H9 (cell line): ENCODE results near the gene TENT5A. TPM values are rescaled to one million over a fixed set of nuclear protein-coding genes. Genes with fewer than 3 reads are reported as not detected.

Source experiments
- DNase-seq: peaks from one replicate; pipeline ENCODE4 v3.0.0-alpha.2; 2017
- H2AFZ ChIP-seq: one replicate; pipeline ENCODE4 v1.6.1; 2013; ENCODE audit warnings: mild to moderate bottlenecking, low read length, control low read depth, moderate library complexity
- H2AK5ac ChIP-seq: 2 replicates; pipeline ENCODE4 v1.6.1; 2013; ENCODE audit warnings: low read length, control low read depth, mixed read lengths; ENCODE audit not compliant: insufficient read length
- H2BK120ac ChIP-seq: one replicate; pipeline ENCODE4 v1.6.1; 2013; ENCODE audit warnings: low read depth, mild to moderate bottlenecking, low read length, control low read depth, inconsistent platforms; ENCODE audit not compliant: poor library complexity, severe bottlenecking
- H2BK12ac ChIP-seq: 2 replicates; pipeline ENCODE4 v1.6.1; 2013; ENCODE audit warnings: low read length, control low read depth, mixed read lengths, low read depth; ENCODE audit not compliant: insufficient read length
- H2BK15ac ChIP-seq: 2 replicates; pipeline ENCODE4 v1.6.1; 2013; ENCODE audit warnings: low read depth, low read length, control low read depth
- H2BK20ac ChIP-seq: one replicate; pipeline ENCODE4 v1.6.1; 2013; ENCODE audit warnings: low read depth, mild to moderate bottlenecking, low read length, control low read depth, inconsistent platforms; ENCODE audit not compliant: poor library complexity, severe bottlenecking
- H2BK5ac ChIP-seq: 2 replicates; pipeline ENCODE4 v1.6.1; 2013; ENCODE audit warnings: low read length, control low read depth, mixed read lengths; ENCODE audit not compliant: insufficient read length
- H3K14ac ChIP-seq: 2 replicates; pipeline ENCODE4 v1.6.1; 2013; ENCODE audit warnings: low read length, control low read depth; ENCODE audit not compliant: insufficient read depth
- H3K18ac ChIP-seq: 2 replicates; pipeline ENCODE4 v1.6.1; 2013; ENCODE audit warnings: low read depth, mild to moderate bottlenecking, mixed read lengths, low read length, control low read depth; ENCODE audit not compliant: insufficient read length
- H3K23ac ChIP-seq: 2 replicates; pipeline ENCODE4 v1.6.1; 2013; ENCODE audit warnings: low read length, control low read depth, mixed read lengths, low read depth; ENCODE audit not compliant: insufficient read length
- H3K23me2 ChIP-seq: 2 replicates; pipeline ENCODE4 v1.6.1; 2013; ENCODE audit warnings: low read depth, mild to moderate bottlenecking, mixed read lengths, low read length, control low read depth; ENCODE audit not compliant: insufficient read length, poor library complexity, severe bottlenecking
- H3K27ac ChIP-seq: 2 replicates; pipeline ENCODE4 v1.5.1; 2013; ENCODE audit warnings: low read length, control low read depth, mixed read lengths, low read depth; ENCODE audit not compliant: insufficient read length
- H3K27me3 ChIP-seq: 2 replicates; pipeline ENCODE4 v1.6.1; 2013; ENCODE audit warnings: low read length, control low read depth, inconsistent platforms; ENCODE audit not compliant: insufficient read depth
- H3K4ac ChIP-seq: 2 replicates; pipeline ENCODE4 v1.6.1; 2013; ENCODE audit warnings: low read depth, mild to moderate bottlenecking, control low read depth, inconsistent platforms, low read length, moderate library complexity
- H3K4me1 ChIP-seq: 2 replicates; pipeline ENCODE4 v1.6.1; 2013; ENCODE audit warnings: low read length, control low read depth, inconsistent platforms; ENCODE audit not compliant: insufficient read depth
- H3K4me2 ChIP-seq: 2 replicates; pipeline ENCODE4 v1.6.1; 2013; ENCODE audit warnings: low read length, control low read depth, mixed read lengths; ENCODE audit not compliant: insufficient read length, insufficient read depth
- H3K56ac ChIP-seq: 2 replicates; pipeline ENCODE4 v1.6.1; 2013; ENCODE audit warnings: low read depth, mild to moderate bottlenecking, mixed read lengths, low read length, control low read depth; ENCODE audit not compliant: insufficient read length
- H3K79me1 ChIP-seq: 2 replicates; pipeline ENCODE4 v1.6.1; 2013; ENCODE audit warnings: low read depth, mild to moderate bottlenecking, moderate library complexity, low read length, control low read depth, inconsistent platforms; ENCODE audit not compliant: insufficient read depth, poor library complexity, severe bottlenecking
- H3K79me2 ChIP-seq: 2 replicates; pipeline ENCODE4 v1.6.1; 2013; ENCODE audit warnings: low read length, control low read depth, inconsistent platforms; ENCODE audit not compliant: insufficient read depth
- H3K9ac ChIP-seq: 2 replicates; pipeline ENCODE4 v1.6.1; 2013; ENCODE audit warnings: low read length, control low read depth, mixed read lengths; ENCODE audit not compliant: insufficient read length; ENCODE audit errors: extremely low read depth
- H3K9me3 ChIP-seq: one replicate; pipeline ENCODE4 v1.6.1; 2013; ENCODE audit warnings: low read depth, low read length, inconsistent platforms; ENCODE audit not compliant: control insufficient read depth
- H3T11ph ChIP-seq: one replicate; pipeline ENCODE4 v1.6.1; 2013; ENCODE audit warnings: mild to moderate bottlenecking, low read length, control low read depth, inconsistent platforms
- H4K20me1 ChIP-seq: one replicate; pipeline ENCODE4 v1.6.1; 2013; ENCODE audit not compliant: control insufficient read depth, insufficient read length, insufficient read depth
- H4K5ac ChIP-seq: 2 replicates; pipeline ENCODE4 v1.6.1; 2013; ENCODE audit warnings: low read depth, mild to moderate bottlenecking, mixed read lengths, low read length, control low read depth; ENCODE audit not compliant: insufficient read length
- H4K8ac ChIP-seq: replicated peaks from 2 replicates; pipeline ENCODE4 v1.6.1; 2013; ENCODE audit warnings: low read length, control low read depth, mixed read lengths, low read depth; ENCODE audit not compliant: insufficient read length
- H4K91ac ChIP-seq: 2 replicates; pipeline ENCODE4 v1.6.1; 2013; ENCODE audit warnings: low read depth, mild to moderate bottlenecking, moderate library complexity, mixed read lengths, low read length, control low read depth; ENCODE audit not compliant: insufficient read length
- H3K27ac Mint-ChIP-seq, 3 experiments: 2 replicates in 2 of 3; 3 replicates in 1 of 3; pipeline ENCODE4 v1.8.0; 2020 to 2021; ENCODE audit warnings: mixed read lengths in 3 of 3, mild to moderate bottlenecking in 1 of 3, moderate library complexity in 1 of 3
- H3K27me3 Mint-ChIP-seq: 2 replicates; pipeline ENCODE4 v1.8.0; 2021; ENCODE audit warnings: low read depth, mild to moderate bottlenecking, moderate library complexity, mixed read lengths
- H3K36me3 Mint-ChIP-seq, 3 experiments: 2 replicates in 2 of 3; 3 replicates in 1 of 3; pipeline ENCODE4 v1.8.0; 2020 to 2021; ENCODE audit warnings: low read depth in 3 of 3, mixed read lengths in 3 of 3; ENCODE audit not compliant: insufficient read depth in 1 of 3
- H3K4me1 Mint-ChIP-seq, 2 experiments: 2 replicates each; pipeline ENCODE4 v1.8.0; 2020; ENCODE audit warnings: mixed read lengths in 2 of 2
- H3K4me3 Mint-ChIP-seq, 2 experiments: 2 replicates in 1 of 2; 3 replicates in 1 of 2; pipeline ENCODE4 v1.8.0; 2020 to 2021; ENCODE audit warnings: mild to moderate bottlenecking in 2 of 2, mixed read lengths in 2 of 2, moderate library complexity in 1 of 2
- H3K9me3 Mint-ChIP-seq, 2 experiments: 2 replicates in 1 of 2; 3 replicates in 1 of 2; pipeline ENCODE4 v1.8.0; 2020; ENCODE audit warnings: mild to moderate bottlenecking in 2 of 2, mixed read lengths in 2 of 2, moderate library complexity in 1 of 2
- WGBS: extraction: QIAGEN DNeasy Blood & Tissue Kit; methylation state at CpG from one replicate; pipeline ENCODE4 v1.1.7; 2013; ENCODE audit warnings: missing lambda C conversion rate, low lambda C conversion rate, mixed read lengths; ENCODE audit not compliant: insufficient read length; ENCODE audit errors: extremely low coverage; 5-methylcytosine and 5-hydroxymethylcytosine counted together
- total RNA-seq: library from RNA; stranded (reverse); gene quantifications from 2 replicates; pipeline ENCODE4 v1.2.1, GENCODE V29; 2021
- TF ChIP-seq, protein P1 (sequence below): fragments of 200-600 bp; sonication (generic); conservative IDR thresholded peaks from 3 replicates; pipeline ENCODE4 v1.8.0; 2021; ENCODE audit warnings: antibody characterized with exemption, mild to moderate bottlenecking

Gene TENT5A
- total RNA-seq, 1 experiment from 2014 or later = 1.4 TPM

DNA sequence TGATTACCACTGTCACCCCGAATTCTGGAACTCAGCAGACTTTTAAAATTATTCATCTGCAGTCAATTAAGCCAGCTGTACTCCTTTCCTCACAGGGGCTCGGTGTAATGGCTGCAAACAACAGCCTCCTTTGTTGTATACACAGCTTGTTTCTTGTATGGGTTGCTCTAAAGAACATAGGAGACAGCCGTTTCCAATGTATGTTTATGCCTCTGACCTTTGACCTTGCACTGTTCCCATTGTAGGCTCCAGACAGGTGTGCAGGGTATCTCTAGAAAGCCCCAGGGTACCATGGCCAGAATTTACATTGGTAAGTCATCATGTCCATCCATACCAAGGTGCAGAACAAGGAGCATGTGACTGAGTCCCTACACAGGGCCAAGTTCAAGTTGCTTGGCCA is 11.5 kb upstream of the TENT5A start:
- Histone ChIP-seq H2AK5ac (no peak overlapping the region), H3K27ac (no peak overlapping the region), H3K23me2 (no peaks in the 10 kb centered on the region), H3K4me1 (no peaks in the 10 kb centered on the region), H2BK20ac (no peak overlapping the region), H2BK15ac (no peak overlapping the region), H3K9ac (no peak overlapping the region), H3K9me3 (no peaks in the 10 kb centered on the region), H2BK120ac (no peak overlapping the region), H3K79me1 (no peaks in the 10 kb centered on the region), H4K5ac (no peak overlapping the region), H4K91ac (no peak overlapping the region), H4K20me1 (no peaks in the 10 kb centered on the region), H4K8ac (no peak overlapping the region), H3K27me3 (peaks cover 2% of the 10 kb centered on the region; the same call in 1 of the 2 replicates), H2AFZ (no peak overlapping the region), H3K79me2 (no peaks in the 10 kb centered on the region), H3K56ac (no peak overlapping the region), H3K23ac (no peak overlapping the region), H3K14ac (no peak overlapping the region), H3K4ac (no peak overlapping the region), H2BK12ac (no peak overlapping the region), H3K4me2 (no peak overlapping the region), H3T11ph (no peak overlapping the region), H2BK5ac (no peak overlapping the region), H3K18ac (no peak overlapping the region)
- Mint-ChIP-seq H3K36me3 (no peaks in the 10 kb centered on the region), H3K4me1 (peaks cover 0 to 11% of the 10 kb centered on the region in 2 experiments; a peak in 3 of 4 replicates), H3K27ac (no peak overlapping the region; a peak in 1 of 7 replicates), H3K4me3 (no peak overlapping the region), H3K9me3 (no peaks in the 10 kb centered on the region; a peak in 1 of 5 replicates), H3K27me3 (no peaks in the 10 kb centered on the region)
- no peak for DNase-seq
- no CpG with 5 or more reads among the region's 3 CpGs for WGBS
- TF ChIP-seq, protein P1, sequence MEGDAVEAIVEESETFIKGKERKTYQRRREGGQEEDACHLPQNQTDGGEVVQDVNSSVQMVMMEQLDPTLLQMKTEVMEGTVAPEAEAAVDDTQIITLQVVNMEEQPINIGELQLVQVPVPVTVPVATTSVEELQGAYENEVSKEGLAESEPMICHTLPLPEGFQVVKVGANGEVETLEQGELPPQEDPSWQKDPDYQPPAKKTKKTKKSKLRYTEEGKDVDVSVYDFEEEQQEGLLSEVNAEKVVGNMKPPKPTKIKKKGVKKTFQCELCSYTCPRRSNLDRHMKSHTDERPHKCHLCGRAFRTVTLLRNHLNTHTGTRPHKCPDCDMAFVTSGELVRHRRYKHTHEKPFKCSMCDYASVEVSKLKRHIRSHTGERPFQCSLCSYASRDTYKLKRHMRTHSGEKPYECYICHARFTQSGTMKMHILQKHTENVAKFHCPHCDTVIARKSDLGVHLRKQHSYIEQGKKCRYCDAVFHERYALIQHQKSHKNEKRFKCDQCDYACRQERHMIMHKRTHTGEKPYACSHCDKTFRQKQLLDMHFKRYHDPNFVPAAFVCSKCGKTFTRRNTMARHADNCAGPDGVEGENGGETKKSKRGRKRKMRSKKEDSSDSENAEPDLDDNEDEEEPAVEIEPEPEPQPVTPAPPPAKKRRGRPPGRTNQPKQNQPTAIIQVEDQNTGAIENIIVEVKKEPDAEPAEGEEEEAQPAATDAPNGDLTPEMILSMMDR = no peak
